ENCODE measurements around the gene RAPH1.

RAPH1 gene

DNA sequence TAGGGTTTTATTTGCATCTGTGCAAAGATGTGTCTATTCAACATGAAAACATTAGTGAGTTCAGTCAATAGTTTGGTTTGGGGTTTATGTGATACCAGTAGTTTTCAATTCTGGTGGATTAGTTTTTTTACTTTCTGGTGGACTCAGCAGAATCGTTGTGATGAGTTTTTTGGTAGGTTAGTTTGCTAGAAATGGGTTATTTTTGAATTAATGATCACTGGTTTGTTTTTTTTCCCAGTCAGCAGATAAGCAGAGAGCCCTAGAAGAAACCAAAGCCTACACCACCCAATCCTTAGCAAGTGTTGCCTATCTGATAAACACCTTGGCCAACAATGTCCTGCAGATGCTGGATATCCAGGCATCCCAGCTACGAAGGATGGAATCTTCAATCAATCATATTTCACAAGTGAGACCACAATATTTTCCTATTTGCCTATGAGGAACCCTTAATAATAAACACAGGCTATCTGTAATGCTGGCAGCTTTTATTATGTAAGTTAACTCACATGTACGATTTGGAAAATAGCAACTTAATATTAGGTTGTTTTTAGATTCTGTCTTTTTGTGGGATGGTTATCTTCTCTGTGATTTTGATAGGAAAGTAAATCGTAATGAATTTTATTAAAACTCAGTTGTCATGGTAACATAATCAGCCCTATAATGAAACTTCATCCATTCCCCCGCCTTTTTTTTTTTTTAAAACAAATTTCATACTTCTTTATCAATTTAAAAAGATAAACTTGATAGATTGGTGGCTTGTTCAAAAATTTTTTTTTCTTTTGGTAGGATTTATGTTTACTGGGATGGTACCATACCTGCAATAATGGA is 168.2 kb downstream of the RAPH1 start:
- Histone ChIP-seq H3K27ac (no peak overlapping the region), H3K36me3 (ENCODE audit: insufficient read depth, low read length) (peaks cover 24% of the 10 kb centered on the region), H3K9me3 (ENCODE audit: low read depth, low read length) (no peaks in the 10 kb centered on the region), H3K4me3 (no peak overlapping the region), H3K9ac (ENCODE audit: insufficient read length) (no peak overlapping the region)
- TF ChIP-seq EZH2 (IDR thresholded peaks at IDR 0.05) (no peak), POLR2AphosphoS5 (IDR thresholded peaks at IDR 0.05; ENCODE audit: borderline replicate concordance, low read depth, low read length) (no peak), FOXP2 (optimal IDR thresholded peaks at IDR 0.05; ENCODE audit: control extremely low read depth, extremely low read length, insufficient read depth) (no peak)
- no peak for DNase-seq (ENCODE audit: low read depth, low spot score)

GRCh38 chr2:203361922-203362321 is 173.2 kb downstream of the RAPH1 start:
- Histone ChIP-seq H3K9ac (ENCODE audit: insufficient read length) (no peak overlapping the region), H3K4me3 (no peak overlapping the region), H3K9me3 (ENCODE audit: low read depth, low read length) (no peaks in the 10 kb centered on the region), H3K36me3 (ENCODE audit: insufficient read depth, low read length) (peaks cover 11% of the 10 kb centered on the region), H3K27ac (no peak overlapping the region)
- no peak for DNase-seq (ENCODE audit: low read depth, low spot score)
- TF ChIP-seq POLR2AphosphoS5 (IDR thresholded peaks at IDR 0.05; ENCODE audit: borderline replicate concordance, low read depth, low read length): no peak
- no peak for TF ChIP-seq EZH2 (IDR thresholded peaks at IDR 0.05)
- no peak for TF ChIP-seq FOXP2 (optimal IDR thresholded peaks at IDR 0.05; ENCODE audit: control extremely low read depth, extremely low read length, insufficient read depth)

DNA sequence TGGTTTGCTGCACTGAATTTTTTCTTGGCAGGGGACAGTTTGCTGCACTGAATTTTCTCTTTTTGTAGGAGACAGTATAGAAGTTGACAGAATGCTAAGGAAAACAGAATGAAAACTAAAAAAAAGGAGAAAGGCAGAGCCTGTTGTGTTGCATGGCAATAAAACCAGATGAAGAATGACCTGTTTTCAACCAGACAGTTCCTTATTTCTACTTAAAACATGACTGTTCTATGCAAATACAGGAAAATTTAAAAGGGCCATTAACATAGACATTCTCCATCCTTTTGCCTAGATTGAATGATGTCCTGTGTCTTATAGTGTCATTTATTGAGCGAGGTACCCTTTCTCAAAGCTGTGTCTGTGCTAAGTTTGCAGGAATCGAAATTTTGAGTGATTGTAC is 173.6 kb downstream of the RAPH1 start:
- H3K36me3 ChIP-seq (ENCODE audit: insufficient read depth, low read length): peaks cover 6% of the 10 kb centered on the region
- no peak overlapping the region for H3K27ac ChIP-seq
- H3K9ac ChIP-seq (ENCODE audit: insufficient read length): no peak overlapping the region
- no peaks in the 10 kb centered on the region for H3K9me3 ChIP-seq (ENCODE audit: low read depth, low read length)
- DNase-seq (ENCODE audit: low read depth, low spot score): no peak
- H3K4me3 ChIP-seq: no peak overlapping the region
- TF ChIP-seq EZH2 (IDR thresholded peaks at IDR 0.05) (no peak), POLR2AphosphoS5 (IDR thresholded peaks at IDR 0.05; ENCODE audit: borderline replicate concordance, low read depth, low read length) (no peak), FOXP2 (optimal IDR thresholded peaks at IDR 0.05; ENCODE audit: control extremely low read depth, extremely low read length, insufficient read depth) (no peak)

DNA sequence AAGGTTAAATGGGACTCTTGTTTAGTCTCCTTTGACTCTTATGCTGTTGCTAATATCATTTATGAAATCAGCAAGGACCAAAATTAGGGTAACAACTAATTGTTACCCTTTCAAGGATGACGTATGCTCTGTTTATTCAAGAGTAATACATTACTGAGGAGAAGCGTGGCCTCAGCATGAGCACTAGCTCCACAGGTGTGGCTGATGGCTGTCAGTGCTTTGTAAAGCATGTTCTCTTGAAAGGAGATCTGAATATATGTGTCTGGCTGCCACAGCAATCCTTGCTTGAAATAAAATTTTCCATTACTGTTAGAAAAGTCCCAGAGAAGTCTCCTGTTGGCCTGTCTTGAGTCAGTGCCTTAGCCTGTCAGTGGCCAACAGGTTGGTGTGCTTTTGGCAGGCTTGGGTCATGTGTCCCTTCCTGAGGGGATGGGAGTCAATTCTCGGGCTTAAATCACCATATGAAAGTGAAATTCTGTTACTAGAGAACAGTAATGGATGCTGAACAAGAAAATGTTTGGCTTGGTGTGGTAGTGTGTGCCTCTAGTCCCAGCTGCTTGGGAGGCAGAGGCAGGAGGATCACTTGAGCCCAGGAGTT is 174.2 kb downstream of the RAPH1 start:
- peaks cover 5% of the 10 kb centered on the region; the same call in 1 of the 2 replicates for H3K36me3 ChIP-seq (ENCODE audit: insufficient read depth, low read length)
- no peaks in the 10 kb centered on the region for H3K9me3 ChIP-seq (ENCODE audit: low read depth, low read length)
- no peak overlapping the region for H3K9ac ChIP-seq (ENCODE audit: insufficient read length)
- no peak overlapping the region for H3K4me3 ChIP-seq
- H3K27ac ChIP-seq: no peak overlapping the region
- no peak for DNase-seq (ENCODE audit: low read depth, low spot score)
- TF ChIP-seq POLR2AphosphoS5 (IDR thresholded peaks at IDR 0.05; ENCODE audit: borderline replicate concordance, low read depth, low read length) (no peak), FOXP2 (optimal IDR thresholded peaks at IDR 0.05; ENCODE audit: control extremely low read depth, extremely low read length, insufficient read depth) (no peak), EZH2 (IDR thresholded peaks at IDR 0.05) (no peak)

DNA sequence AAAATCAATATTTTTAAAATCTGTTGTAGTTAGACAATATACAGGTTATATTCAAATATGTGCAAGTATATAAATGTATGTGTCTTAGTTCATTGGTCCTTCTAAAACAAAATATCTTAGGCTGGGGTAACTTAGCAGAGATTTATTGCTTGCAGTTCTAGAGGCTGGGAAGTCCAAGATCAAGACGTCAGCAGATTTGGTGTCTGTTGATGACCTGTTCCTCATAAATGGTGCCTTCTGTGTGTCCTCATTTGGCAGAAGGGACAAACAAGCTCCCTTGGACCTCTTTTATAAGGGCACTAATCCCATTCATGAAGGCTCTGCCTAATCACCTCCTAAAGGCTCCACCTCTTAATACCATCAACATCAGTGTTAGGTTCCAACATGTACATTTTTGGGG is 175.7 kb downstream of the RAPH1 start:
- TF ChIP-seq POLR2AphosphoS5 (IDR thresholded peaks at IDR 0.05; ENCODE audit: borderline replicate concordance, low read depth, low read length): no peak
- no peak for TF ChIP-seq FOXP2 (optimal IDR thresholded peaks at IDR 0.05; ENCODE audit: control extremely low read depth, extremely low read length, insufficient read depth)
- TF ChIP-seq EZH2 (IDR thresholded peaks at IDR 0.05): no peak
- no peak for DNase-seq (ENCODE audit: low read depth, low spot score)
- no peak overlapping the region for H3K27ac ChIP-seq

DNA sequence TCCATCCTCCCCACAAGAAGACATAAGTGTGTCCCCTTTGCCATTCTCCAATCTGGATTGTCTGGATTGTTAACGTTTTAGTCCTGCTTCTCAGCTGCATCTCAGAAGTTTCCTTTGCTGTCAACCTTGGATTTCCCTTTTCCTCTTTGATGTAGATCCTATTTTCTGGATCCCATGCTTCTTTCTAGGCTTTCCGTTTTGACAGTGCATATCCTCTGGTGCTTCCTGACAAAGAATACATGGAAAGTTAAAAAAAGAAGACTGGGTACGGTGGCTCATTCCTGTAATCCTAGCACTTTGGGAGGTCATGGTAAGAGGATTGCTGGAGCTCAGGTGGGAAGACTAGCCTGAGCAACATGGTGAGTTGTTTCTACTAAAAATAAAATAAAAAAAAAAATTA is 180.1 kb downstream of the RAPH1 start:
- Histone ChIP-seq H3K36me3 (ENCODE audit: insufficient read depth, low read length) (peaks cover 14% of the 10 kb centered on the region; the same call in 1 of the 2 replicates), H3K9me3 (ENCODE audit: low read depth, low read length) (no peaks in the 10 kb centered on the region), H3K4me3 (no peak overlapping the region), H3K27ac (no peak overlapping the region), H3K9ac (ENCODE audit: insufficient read length) (no peak overlapping the region)
- no peak for DNase-seq (ENCODE audit: low read depth, low spot score)
- TF ChIP-seq FOXP2 (optimal IDR thresholded peaks at IDR 0.05; ENCODE audit: control extremely low read depth, extremely low read length, insufficient read depth) (no peak), POLR2AphosphoS5 (IDR thresholded peaks at IDR 0.05; ENCODE audit: borderline replicate concordance, low read depth, low read length) (no peak), EZH2 (IDR thresholded peaks at IDR 0.05) (no peak)

More for the DNA sequence above, 175.7 kb downstream of the RAPH1 start:
- no peak overlapping the region for H3K4me3 ChIP-seq
- peaks cover 14% of the 10 kb centered on the region; the same call in 1 of the 2 replicates for H3K36me3 ChIP-seq (ENCODE audit: insufficient read depth, low read length)
- H3K9ac ChIP-seq (ENCODE audit: insufficient read length): no peak overlapping the region
- H3K9me3 ChIP-seq (ENCODE audit: low read depth, low read length): no peaks in the 10 kb centered on the region

GRCh38 chr2:203352604-203353255 is 182.4 kb downstream of the RAPH1 start:
- Histone ChIP-seq H3K36me3 (ENCODE audit: insufficient read depth, low read length) (0 out of 2 replicates have a peak, but pooled peaks cover 9% of the 10 kb centered on the region), H3K4me3 (no peak overlapping the region), H3K9ac (ENCODE audit: insufficient read length) (no peak overlapping the region), H3K27ac (no peak overlapping the region), H3K9me3 (ENCODE audit: low read depth, low read length) (no peaks in the 10 kb centered on the region)
- TF ChIP-seq EZH2 (IDR thresholded peaks at IDR 0.05) (no peak), FOXP2 (optimal IDR thresholded peaks at IDR 0.05; ENCODE audit: control extremely low read depth, extremely low read length, insufficient read depth) (no peak), POLR2AphosphoS5 (IDR thresholded peaks at IDR 0.05; ENCODE audit: borderline replicate concordance, low read depth, low read length) (no peak)
- DNase-seq (ENCODE audit: low read depth, low spot score): no peak

GRCh38 chr2:203347375-203347774 is 187.7 kb downstream of the RAPH1 start:
- no peak for DNase-seq (ENCODE audit: low read depth, low spot score)
- H3K9ac ChIP-seq (ENCODE audit: insufficient read length): no peak overlapping the region
- H3K9me3 ChIP-seq (ENCODE audit: low read depth, low read length): no peaks in the 10 kb centered on the region
- H3K4me3 ChIP-seq: no peak overlapping the region
- H3K36me3 ChIP-seq (ENCODE audit: insufficient read depth, low read length): peaks cover 11% of the 10 kb centered on the region; the same call in 1 of the 2 replicates
- TF ChIP-seq EZH2 (IDR thresholded peaks at IDR 0.05): no peak
- no peak overlapping the region for H3K27ac ChIP-seq
